Lung microvascular endothelial cell (primary cell): Measurements from ENCODE around the gene CREB5. TPM values are rescaled to one million over a fixed set of nuclear protein-coding genes. Genes with fewer than 3 reads are reported as not detected.

Experiments
- DNase-seq, 2 donors: peaks; one replicate each; pipeline versions ENCODE4 v3.0.0 to v3.0.0-alpha.2; 2010; ENCODE audit warnings: low read depth in 2 of 2
- total RNA-seq: library from RNA; depleted of rRNA; stranded (reverse); fragments of >200 nt; gene quantifications from 2 replicates; pipeline ENCODE4 v1.2.1, GENCODE V29; 2014

CREB5 gene
- total RNA-seq, 1 donor from 2014 or later, result 3.2 TPM

- DNase-seq, result no peak
These were observed 432.8 kb downstream of the CREB5 start for GRCh38 chr7:28845106-28845505.

GRCh38 chr7:28847176-28847575 is 434.9 kb downstream of the CREB5 start:
- DNase-seq, result no peak

GRCh38 chr7:28847681-28848080 is 435.4 kb downstream of the CREB5 start:
- no peak for DNase-seq

GRCh38 chr7:28848906-28849305 is 436.6 kb downstream of the CREB5 start:
- no peak for DNase-seq

GRCh38 chr7:28850699-28851098 is 438.4 kb downstream of the CREB5 start:
- DNase-seq, result no peak

GRCh38 chr7:28853150-28853549 is 440.8 kb downstream of the CREB5 start:
- DNase-seq, result no peak

- peak; percentile 52 to 72 for DNase-seq
These were observed 441.8 kb downstream of the CREB5 start for GRCh38 chr7:28853834-28854749.

- no peak for DNase-seq
These were observed 442.4 kb downstream of the CREB5 start for GRCh38 chr7:28854750-28855074.

GRCh38 chr7:28855538-28856217 is 443.4 kb downstream of the CREB5 start:
- DNase-seq, result no peak

GRCh38 chr7:28856656-28857055 is 444.3 kb downstream of the CREB5 start:
- no peak for DNase-seq

- no peak for DNase-seq
These were observed 445.9 kb downstream of the CREB5 start for GRCh38 chr7:28858206-28858605.

- no peak for DNase-seq
These were observed 446.6 kb downstream of the CREB5 start for GRCh38 chr7:28858895-28859294.

- DNase-seq, result no peak
These were observed 449.5 kb downstream of the CREB5 start for GRCh38 chr7:28861825-28862224.

- DNase-seq, result no peak
These were observed 450.4 kb downstream of the CREB5 start for GRCh38 chr7:28862595-28863272.

- no peak for DNase-seq
These were observed 453.4 kb downstream of the CREB5 start for GRCh38 chr7:28865601-28866144.

GRCh38 chr7:28868712-28869111 is 456.4 kb downstream of the CREB5 start:
- no peak for DNase-seq

GRCh38 chr7:28871077-28871476 is 458.8 kb downstream of the CREB5 start:
- DNase-seq, result no peak

- DNase-seq, result no peak
These were observed 459.3 kb downstream of the CREB5 start for GRCh38 chr7:28871631-28872030.

- peak; percentile 26 to 41 for DNase-seq
These were observed 459.9 kb downstream of the CREB5 start for GRCh38 chr7:28872226-28872625.

GRCh38 chr7:28873365-28873764 is 461.0 kb downstream of the CREB5 start:
- no peak for DNase-seq

- no peak for DNase-seq
These were observed 461.7 kb downstream of the CREB5 start for GRCh38 chr7:28874001-28874400.
